HepG2 (cell line): ENCODE measurements around the gene ARHGEF4. TPM values are rescaled to one million over a fixed set of nuclear protein-coding genes. Genes with fewer than 3 reads are reported as not detected.

Experiments used
- ATAC-seq: fragments of 200-7000 bp; cut with Tn5 transposase; 3 replicates; pipeline ENCODE4 v1.9.1; 2020; ENCODE audit warnings: mild to moderate bottlenecking, moderate library complexity
- BruUV-seq: library from RNA; stranded (reverse); fragments of 400-500 nt; replicated peaks from 2 replicates; lab custom pipeline; 2021; lab: Mats Ljungman, UMichigan
- CTCF ChIA-PET: fragments of 300-600 bp; formaldehyde crosslinking; extraction: SDS; loops from one replicate; lab custom pipeline; 2021; ENCODE audit warnings: low total read pairs, inconsistent platforms, low intra/inter-chr PET ratio; lab: Yijun Ruan, JAX
- POLR2A ChIA-PET: fragments of 350-600 bp; sonication (Branson Sonifier 250); formaldehyde crosslinking; loops from one replicate; lab custom pipeline; 2020; ENCODE audit warnings: antibody characterized with exemption, inconsistent platforms; lab: Yijun Ruan, JAX
- DNase-seq: peaks from one replicate; pipeline ENCODE4 v3.0.0-alpha.2; 2015; ENCODE audit warnings: low spot score
- FAIRE-seq: peaks from 3 replicates; lab custom pipeline; 2011; peaks lifted over from hg19 to GRCh38; lab: Jason Lieb, UNC
- H2AFZ ChIP-seq: one replicate; pipeline ENCODE4 v1.6.1; 2011; ENCODE audit warnings: low read length, inconsistent platforms
- H3K27ac ChIP-seq: fragments of 300-600 bp; 3 replicates; pipeline ENCODE4 v1.8.0; 2011; ENCODE audit warnings: mixed run types, mild to moderate bottlenecking, mixed read lengths, low read length, inconsistent platforms; ENCODE audit not compliant: insufficient read depth; ENCODE audit errors: extremely low read length
- H3K27me3 ChIP-seq, 2 experiments: fragments of 200-600 bp in 1 of 2; 2 replicates in 1 of 2; 3 replicates in 1 of 2; pipeline versions ENCODE4 v1.6.0 to v1.8.0; 2011; ENCODE audit warnings: low read length in 2 of 2, mild to moderate bottlenecking in 2 of 2, moderate library complexity in 2 of 2, inconsistent platforms in 1 of 2; ENCODE audit not compliant: insufficient read depth in 2 of 2, control insufficient read depth in 1 of 2
- H3K36me3 ChIP-seq, 2 experiments: fragments of 200-600 bp in 1 of 2; replicated peaks in 1 of 2; 2 replicates in 1 of 2; 3 replicates in 1 of 2; pipeline versions ENCODE4 v1.5.1 to v1.8.0; 2011; ENCODE audit warnings: low read length in 2 of 2, inconsistent platforms in 1 of 2; ENCODE audit not compliant: insufficient read depth in 2 of 2, control insufficient read depth in 1 of 2
- H3K4me1 ChIP-seq: 2 replicates; pipeline ENCODE4 v1.5.1; 2012; ENCODE audit warnings: low read length, inconsistent platforms; ENCODE audit not compliant: insufficient read depth
- H3K4me2 ChIP-seq: 2 replicates; pipeline ENCODE4 v1.6.0; 2011; ENCODE audit warnings: low read depth, low read length, inconsistent platforms
- H3K4me3 ChIP-seq, 3 experiments: fragments of 200-600 bp in 1 of 3; sonication (generic), shearing (Covaris generic) in 1 of 3; replicated peaks in 1 of 3; 2 replicates each; pipeline ENCODE4 v1.5.1; 2011 to 2016; ENCODE audit warnings: low read length in 3 of 3, inconsistent platforms in 2 of 3, low read depth in 2 of 3, mild to moderate bottlenecking in 2 of 3, control low read depth in 1 of 3, mixed read lengths in 1 of 3; ENCODE audit not compliant: insufficient read depth in 1 of 3
- H3K79me2 ChIP-seq: one replicate; pipeline ENCODE4 v1.6.1; 2011; ENCODE audit warnings: low read length, inconsistent platforms; ENCODE audit not compliant: insufficient read depth
- H3K9ac ChIP-seq: 2 replicates; pipeline ENCODE4 v1.6.0; 2011; ENCODE audit warnings: mild to moderate bottlenecking, low read depth, low read length, inconsistent platforms; ENCODE audit not compliant: insufficient read depth
- H3K9me3 ChIP-seq: 2 replicates; pipeline ENCODE4 v1.5.1; 2012; ENCODE audit warnings: mild to moderate bottlenecking, low read length
- H4K20me1 ChIP-seq: 2 replicates; pipeline ENCODE4 v1.6.0; 2011; ENCODE audit warnings: inconsistent platforms, mild to moderate bottlenecking, low read length, moderate library complexity; ENCODE audit not compliant: insufficient read depth
- HOXA3 ChIP-seq: sonication (generic); formaldehyde crosslinking; IDR thresholded peaks from 2 replicates; pipeline ENCODE4 v1.5.0; 2020; ENCODE audit warnings: missing genetic modification reagents
- IRX3 ChIP-seq: sonication (generic); formaldehyde crosslinking; IDR thresholded peaks from 2 replicates; pipeline ENCODE4 v1.8.1; 2023; ENCODE audit warnings: mild to moderate bottlenecking, low read depth, missing genetic modification reagents, borderline replicate concordance
- KDM4B ChIP-seq: sonication (generic); formaldehyde crosslinking; IDR thresholded peaks from 2 replicates; pipeline ENCODE4 v1.4.0; 2020; ENCODE audit warnings: missing genetic modification reagents
- MZF1 ChIP-seq: sonication (generic); formaldehyde crosslinking; IDR thresholded peaks from 2 replicates; pipeline ENCODE4 v1.8.1; 2023; ENCODE audit warnings: mild to moderate bottlenecking, missing genetic modification reagents, borderline replicate concordance
- NCOA1 ChIP-seq: sonication (generic); formaldehyde crosslinking; IDR thresholded peaks from 2 replicates; pipeline ENCODE4 v1.9.0; 2021; ENCODE audit warnings: missing genetic modification reagents
- TARDBP ChIP-seq: sonication (generic); formaldehyde crosslinking; IDR thresholded peaks from 2 replicates; pipeline ENCODE4 v1.8.0; 2022; ENCODE audit warnings: mild to moderate bottlenecking, missing genetic modification reagents
- TCF7 ChIP-seq: sonication (generic); IDR thresholded peaks from 2 replicates; pipeline ENCODE4 v1.6.1; 2016; ENCODE audit warnings: antibody characterized with exemption, low read depth
- ZBTB43 ChIP-seq: sonication (generic); formaldehyde crosslinking; conservative IDR thresholded peaks from 2 replicates; pipeline ENCODE4 v1.4.0; 2020; ENCODE audit warnings: missing genetic modification reagents
- ZKSCAN8 ChIP-seq: IDR thresholded peaks from 2 replicates; pipeline ENCODE4 v1.6.1; 2016; ENCODE audit warnings: borderline replicate concordance, missing genetic modification reagents, missing compliant biosample characterization
- ZNF382 ChIP-seq: sonication (generic); formaldehyde crosslinking; IDR thresholded peaks from 2 replicates; pipeline ENCODE4 v1.5.0; 2020; ENCODE audit warnings: missing genetic modification reagents, mild to moderate bottlenecking, borderline replicate concordance
- ZNF547 ChIP-seq: sonication (generic); formaldehyde crosslinking; IDR thresholded peaks from 2 replicates; pipeline ENCODE4 v1.5.1; 2020; ENCODE audit warnings: mild to moderate bottlenecking, missing genetic modification reagents
- ZSCAN21 ChIP-seq: sonication (generic); formaldehyde crosslinking; IDR thresholded peaks from 2 replicates; pipeline ENCODE4 v1.8.0; 2022; ENCODE audit warnings: mild to moderate bottlenecking, missing genetic modification reagents, moderate library complexity, borderline replicate concordance
- WGBS: methylation state at CpG from one replicate; pipeline ENCODE4 v1.1.6; 2017; ENCODE audit warnings: low lambda C conversion rate; 5-methylcytosine and 5-hydroxymethylcytosine counted together
- in situ Hi-C: cut with HindIII; loops from 2 replicates; pipeline ENCODE4 v1.10.0; 2017; ENCODE audit warnings: low pct_unique_long_range_greater_than_20kb; ENCODE audit not compliant: extremely low pct_ligation_motif_present
- intact Hi-C: fragments of 100-400 bp; cut with micrococcal nuclease; formaldehyde crosslinking; loops from one replicate; pipeline ENCODE4 v1.10.0; 2022; ENCODE audit not compliant: unreplicated experiment
- polyA plus RNA-seq, 8 experiments: library from polyadenylated mRNA; depleted of rRNA in 3 of 8; stranded (reverse) in 7 of 8; unstranded in 1 of 8; fragments of >200 nt; fragmentation: Illumina TruSeq in 4 of 8; extraction: Trizol in 4 of 8; gene quantifications; 2 replicates each; pipeline versions ENCODE4 v1.2.1 to v1.2.3, GENCODE V29; 2011 to 2016; ENCODE audit warnings: low read depth in 4 of 8, missing spikeins in 1 of 8, mixed read lengths in 1 of 8; ENCODE audit not compliant: insufficient read depth in 1 of 8
- total RNA-seq, 5 experiments: library from RNA; depleted of rRNA; stranded (reverse); fragments of >200 nt; fragmentation: Illumina TruSeq; extraction: Trizol; gene quantifications; 2 replicates each; pipeline ENCODE4 v1.2.3, GENCODE V29; 2016; ENCODE audit warnings: low read depth in 1 of 5

The ARHGEF4 gene
- total and polyA plus RNA-seq, 2 of the 13 experiments (the other 11 are each of a cell fraction or from before 2014, with no cell fraction given): 0.11 to 0.13 TPM

DNA sequence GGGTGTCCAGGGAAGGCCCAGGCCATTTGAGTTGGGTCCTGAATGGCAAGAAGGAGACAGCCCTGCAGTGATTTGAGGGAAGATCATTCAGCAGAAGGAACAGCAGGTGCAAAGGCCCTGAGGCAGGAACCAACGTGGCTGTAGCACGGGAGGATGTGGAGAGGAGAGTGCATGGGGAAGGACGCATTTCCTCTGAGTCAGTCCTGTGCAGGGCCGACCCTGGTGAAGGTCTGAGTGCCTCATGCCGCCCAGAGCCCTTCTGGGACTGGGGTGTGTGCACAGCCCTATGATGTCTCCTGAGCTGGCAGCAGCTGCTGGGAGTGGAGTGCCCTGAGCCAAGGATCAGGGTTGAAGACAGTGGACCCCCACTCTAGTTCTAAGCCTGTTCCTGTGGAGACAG, 17.9 kb upstream of the ARHGEF4 start:
- H4K20me1 ChIP-seq: no peaks in the 10 kb centered on the region; the same call in 1 of the 2 replicates
- H3K36me3 ChIP-seq: no peaks in the 10 kb centered on the region
- H3K79me2 ChIP-seq: no peaks in the 10 kb centered on the region
- 5% methylated on average over 5 of the region's 5 CpGs for WGBS
- no peak overlapping the region for H3K9ac ChIP-seq
- H2AFZ ChIP-seq: no peak overlapping the region
- FAIRE-seq: no peak
- TF ChIP-seq NCOA1 (CRISPR knock-in tag): no peak
- TF ChIP-seq ZNF547: no peak
- no peak for TF ChIP-seq ZBTB43 (CRISPR knock-in tag)
- TF ChIP-seq TARDBP: no peak
- TF ChIP-seq ZSCAN21: no peak
- no peak for TF ChIP-seq HOXA3 (CRISPR knock-in tag)
- TF ChIP-seq KDM4B (CRISPR knock-in tag): no peak
- TF ChIP-seq ZKSCAN8 (CRISPR knock-in tag): no peak
- no peak for TF ChIP-seq MZF1 (CRISPR knock-in tag)
- TF ChIP-seq ZNF382: no peak
- TF ChIP-seq TCF7: no peak
- TF ChIP-seq IRX3 (CRISPR knock-in tag): no peak
- no peaks in the 10 kb centered on the region for H3K9me3 ChIP-seq
- ATAC-seq: no peak
- H3K27ac ChIP-seq: no peak overlapping the region
- H3K4me1 ChIP-seq: no peaks in the 10 kb centered on the region
- ChIA-PET CTCF (no interaction called here), POLR2A (no interaction called here)
- no peak overlapping the region for H3K4me2 ChIP-seq
- BruUV-seq: no TSS peak
- intact Hi-C loops: no loop called here
- no peak overlapping the region for H3K4me3 ChIP-seq
- H3K27me3 ChIP-seq: peaks cover 7 to 48% of the 10 kb centered on the region in 2 experiments; a peak in 4 of 5 replicates
- no peak for DNase-seq
- in situ Hi-C loops: no loop called here
